ENCODE measurements around the gene GLRX2. TPM values are rescaled to one million over a fixed set of nuclear protein-coding genes. Genes with fewer than 3 reads are reported as not detected.
A peak's percentile ranks its signal among the peaks of the same experiment; 100 is the strongest.

GLRX2 gene
- total RNA-seq, 2 experiments from 2014 or later: 11.0 to 24.0 TPM

DNA sequence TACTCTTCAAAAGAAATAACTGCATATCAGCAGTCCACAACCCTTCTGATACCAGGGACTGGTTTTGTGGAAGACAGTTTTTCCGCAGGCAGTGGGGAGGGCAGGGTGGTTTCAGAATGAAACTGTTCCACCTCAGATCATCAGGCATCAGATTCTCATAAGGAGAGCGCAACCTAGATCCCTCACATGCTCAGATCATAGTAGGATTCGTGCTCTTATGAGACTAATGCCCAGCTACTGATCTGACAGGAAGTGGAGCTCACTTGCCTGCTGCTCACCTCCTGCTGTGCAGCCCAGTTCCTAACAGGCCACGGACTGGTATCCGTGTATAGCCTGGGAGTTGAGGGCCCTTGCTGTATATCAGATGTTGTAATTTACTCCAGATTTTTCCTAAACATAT is 34.3 kb downstream of the GLRX2 start:
- no peak for TF ChIP-seq EZH2phosphoT487 (IDR thresholded peaks at IDR 0.05; ENCODE audit: borderline replicate concordance, low read depth, low read length)
- TF ChIP-seq, protein P1, sequence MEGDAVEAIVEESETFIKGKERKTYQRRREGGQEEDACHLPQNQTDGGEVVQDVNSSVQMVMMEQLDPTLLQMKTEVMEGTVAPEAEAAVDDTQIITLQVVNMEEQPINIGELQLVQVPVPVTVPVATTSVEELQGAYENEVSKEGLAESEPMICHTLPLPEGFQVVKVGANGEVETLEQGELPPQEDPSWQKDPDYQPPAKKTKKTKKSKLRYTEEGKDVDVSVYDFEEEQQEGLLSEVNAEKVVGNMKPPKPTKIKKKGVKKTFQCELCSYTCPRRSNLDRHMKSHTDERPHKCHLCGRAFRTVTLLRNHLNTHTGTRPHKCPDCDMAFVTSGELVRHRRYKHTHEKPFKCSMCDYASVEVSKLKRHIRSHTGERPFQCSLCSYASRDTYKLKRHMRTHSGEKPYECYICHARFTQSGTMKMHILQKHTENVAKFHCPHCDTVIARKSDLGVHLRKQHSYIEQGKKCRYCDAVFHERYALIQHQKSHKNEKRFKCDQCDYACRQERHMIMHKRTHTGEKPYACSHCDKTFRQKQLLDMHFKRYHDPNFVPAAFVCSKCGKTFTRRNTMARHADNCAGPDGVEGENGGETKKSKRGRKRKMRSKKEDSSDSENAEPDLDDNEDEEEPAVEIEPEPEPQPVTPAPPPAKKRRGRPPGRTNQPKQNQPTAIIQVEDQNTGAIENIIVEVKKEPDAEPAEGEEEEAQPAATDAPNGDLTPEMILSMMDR (conservative IDR thresholded peaks at IDR 0.05; ENCODE audit: low read length): no peak
- H4K20me1 ChIP-seq (ENCODE audit: insufficient read depth, low read length): peaks cover 13% of the 10 kb centered on the region; the same call in 1 of the 2 replicates
- ChIA-PET CTCF (ENCODE audit: unreplicated experiment) (interaction anchor here (0.6 kb wide), 1 partner anchor 460 kb away, joined by 4 read pairs; no protein-coding TSS in a partner anchor), POLR2A (interaction anchor here (0.6 to 2.7 kb wide), 5 partner anchors 12 to 265 kb away, joined by 3 to 19 read pairs (median 4); partner anchors contain the start of genes GLRX2, RO60 and UCHL5)
- no TSS peak for BruUV-seq (replicated peaks)
- no peak overlapping the region for H3K4me3 ChIP-seq (ENCODE audit: low read depth, low read length, poor library complexity, severe bottlenecking)
- H3K36me3 ChIP-seq (ENCODE audit: insufficient read depth, low read length): peaks cover 47% of the 10 kb centered on the region
- intact Hi-C loops (cut with micrococcal nuclease; ENCODE audit: unreplicated experiment): no loop called here
- peak; percentile 15 for DNase-seq (ENCODE audit: low spot score)
- H3K9me2 ChIP-seq (ENCODE audit: insufficient read depth, low read length): no peaks in the 10 kb centered on the region
- H3K4me2 ChIP-seq (ENCODE audit: low read length): peak overlapping the region; percentile 45
- H2AFZ ChIP-seq (ENCODE audit: low read length): no peak overlapping the region
- no peak overlapping the region for H3K27ac ChIP-seq (ENCODE audit: low read depth, low read length, poor library complexity, severe bottlenecking)
- H3K79me2 ChIP-seq (ENCODE audit: insufficient read depth, low read depth, low read length): peaks cover 81% of the 10 kb centered on the region; the same call in 1 of the 2 replicates
- no peaks in the 10 kb centered on the region for H3K9me3 ChIP-seq (ENCODE audit: low read length)
- H3K4me1 ChIP-seq (ENCODE audit: insufficient read depth, low read length, poor library complexity, severe bottlenecking): peaks cover 27% of the 10 kb centered on the region

DNA sequence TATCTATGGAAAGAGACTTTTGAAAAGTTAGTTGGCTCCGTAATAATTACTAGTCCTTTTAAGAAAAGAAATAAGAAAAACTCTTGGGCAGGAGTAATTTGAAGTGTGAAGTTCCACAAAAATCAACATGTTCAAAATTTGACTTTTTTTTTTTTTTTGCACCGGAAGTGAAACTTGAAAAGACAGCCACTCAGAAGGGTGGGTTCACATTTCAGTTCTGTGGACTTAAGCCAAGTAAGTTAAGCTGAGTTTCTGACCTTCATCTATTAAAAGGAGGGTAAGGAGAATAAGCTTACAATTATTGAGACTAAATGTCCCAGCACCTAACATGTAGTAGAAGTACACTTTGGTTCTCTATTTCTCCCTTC is 34.8 kb downstream of the GLRX2 start:
- peak; percentile 54 for DNase-seq (ENCODE audit: low spot score)
- Histone ChIP-seq H3K4me2 (ENCODE audit: low read length) (peak overlapping the region; percentile 45), H3K4me1 (ENCODE audit: insufficient read depth, low read length, poor library complexity, severe bottlenecking) (peaks cover 27% of the 10 kb centered on the region), H3K9me3 (ENCODE audit: low read length) (no peaks in the 10 kb centered on the region), H3K4me3 (ENCODE audit: low read depth, low read length, poor library complexity, severe bottlenecking) (peak overlapping the region; percentile 18), H2AFZ (ENCODE audit: low read length) (peak overlapping the region; percentile 52; the same call in 1 of the 2 replicates), H3K79me2 (ENCODE audit: insufficient read depth, low read depth, low read length) (peaks cover 82% of the 10 kb centered on the region), H3K27ac (ENCODE audit: low read depth, low read length, poor library complexity, severe bottlenecking) (peak overlapping the region; percentile 38), H3K9me2 (ENCODE audit: insufficient read depth, low read length) (no peaks in the 10 kb centered on the region), H3K36me3 (ENCODE audit: insufficient read depth, low read length) (peaks cover 42% of the 10 kb centered on the region), H4K20me1 (ENCODE audit: insufficient read depth, low read length) (peaks cover 15% of the 10 kb centered on the region; the same call in 1 of the 2 replicates)
- intact Hi-C loops (cut with micrococcal nuclease; ENCODE audit: unreplicated experiment): no loop called here
- TF ChIP-seq, protein P1 (conservative IDR thresholded peaks at IDR 0.05; ENCODE audit: low read length): 0 out of 2 replicates have a peak, but pooled peaks have one; percentile 52
- TF ChIP-seq EZH2phosphoT487 (IDR thresholded peaks at IDR 0.05; ENCODE audit: borderline replicate concordance, low read depth, low read length): no peak
- BruUV-seq (replicated peaks): no TSS peak
- ChIA-PET POLR2A (interaction anchor here (0.6 to 2.7 kb wide), 8 partner anchors 12 to 444 kb away, joined by 3 to 19 read pairs (median 4); partner anchors contain the start of genes GLRX2, RO60 and UCHL5), CTCF (ENCODE audit: unreplicated experiment) (interaction anchor here (0.6 to 1.1 kb wide), 2 partner anchors 32 to 460 kb away, joined by 4 read pairs; no protein-coding TSS in a partner anchor)

All from OCI-LY7 (cell line).